Stomach (tissue), 9 donors: ENCODE results near the gene MED22. TPM values are rescaled to one million over a fixed set of nuclear protein-coding genes. Genes with fewer than 3 reads are reported as not detected.

Experiments used
- DNase-seq, 2 donors: peaks; one replicate each; pipeline versions ENCODE4 v3.0.0 to v3.0.0-alpha.2; 2013 to 2019
- H3K27ac ChIP-seq, 5 donors: fragments of 200-600 bp in 4 of 5; sonication (generic) in 4 of 5; one replicate each; pipeline ENCODE4 v1.5.1; 2013 to 2019; ENCODE audit warnings: mild to moderate bottlenecking in 1 of 5, moderate library complexity in 1 of 5
- H3K27me3 ChIP-seq, 3 donors: fragments of 200-600 bp; sonication (generic); one replicate each; pipeline ENCODE4 v1.5.1; 2017 to 2019; ENCODE audit warnings: mixed run types in 1 of 3
- H3K36me3 ChIP-seq, 4 donors: fragments of 200-600 bp; sonication (generic); 1 replicate in 3 of 4; 2 replicates in 1 of 4; pipeline ENCODE4 v1.5.1; 2016 to 2019
- H3K4me1 ChIP-seq, 4 donors: fragments of 200-600 bp; sonication (generic); one replicate each; pipeline ENCODE4 v1.5.1; 2016 to 2019
- H3K4me3 ChIP-seq, 4 donors: fragments of 200-600 bp; sonication (generic) in 3 of 4; one replicate each; pipeline ENCODE4 v1.5.1; 2016 to 2019; ENCODE audit warnings: mild to moderate bottlenecking in 1 of 4
- H3K9me3 ChIP-seq, 4 donors: fragments of 200-600 bp; sonication (generic); one replicate each; pipeline ENCODE4 v1.5.1; 2016 to 2019
- CTCF ChIP-seq, 7 experiments: fragments of 450-650 bp in 4 of 7; fragments of 200-600 bp in 3 of 7; sonication (generic) in 3 of 7; IDR thresholded peaks; one replicate each; pipeline ENCODE4 v1.5.1; 2016 to 2019; ENCODE audit warnings: antibody characterized with exemption in 7 of 7, control low read depth in 2 of 7, mild to moderate bottlenecking in 1 of 7
- EP300 ChIP-seq: sonication (generic); formaldehyde crosslinking; IDR thresholded peaks from one replicate; pipeline ENCODE4 v1.6.1; 2017; ENCODE audit warnings: antibody characterized with exemption
- POLR2A ChIP-seq, 4 donors: fragments of 450-650 bp; IDR thresholded peaks; one replicate each; pipeline ENCODE4 v1.6.1; 2016; ENCODE audit warnings: antibody characterized with exemption in 4 of 4, control low read depth in 2 of 4, mild to moderate bottlenecking in 1 of 4, moderate library complexity in 1 of 4
- POLR2AphosphoS5 ChIP-seq, 3 donors: sonication (generic); formaldehyde crosslinking; IDR thresholded peaks; one replicate each; pipeline ENCODE4 v1.6.1; 2016; ENCODE audit warnings: antibody characterized with exemption in 3 of 3
- WGBS, 5 donors: extraction: QIAGEN DNeasy Blood & Tissue Kit in 3 of 5; methylation state at CpG; one replicate each; pipeline versions ENCODE4 v1.1.5 to v1.1.7; 2013 to 2018; 5-methylcytosine and 5-hydroxymethylcytosine counted together
- intact Hi-C: fragments of 100-400 bp; cut with DNase I; formaldehyde crosslinking; loops from one replicate; pipeline ENCODE4 v1.15.1; 2023; ENCODE audit warnings: low total_unique reads
- polyA plus RNA-seq, 3 donors: library from polyadenylated mRNA; stranded (reverse); fragments of 200-250 nt; gene quantifications; one replicate each; pipeline ENCODE4 v1.2.3, GENCODE V29; 2013
- total RNA-seq, 5 donors: library from RNA; depleted of rRNA; stranded (reverse); fragments of >200 nt; gene quantifications; one replicate each; pipeline versions ENCODE4 v1.1.0 to v1.2.3, GENCODE V29; 2014 to 2016
- donor health status: healthy with polysubstance abuse.
- donor health status: Bipolar disorder and iron deficiency.
- donor health status: healthy.

MED22 gene
- total and polyA plus RNA-seq, 8 donors = 4.7 to 27.7 (median 20.0) TPM

GRCh38 chr9:133389562-133389961, 41.6 kb upstream of the MED22 start:
- 85 to 93% (median 89%) methylated on average over 6 to 13 of the region's 13 CpGs for WGBS, 5 donors
- DNase-seq = no peak
- intact Hi-C loops = no loop called here
- TF ChIP-seq EP300 (no peak), CTCF (IDR thresholded peaks at IDR 0.05) (no peak), POLR2AphosphoS5 (IDR thresholded peaks at IDR 0.05) (no peak), POLR2A (IDR thresholded peaks at IDR 0.05) (no peak)
- Histone ChIP-seq H3K27ac (no peak overlapping the region), H3K4me1 (peaks cover 7 to 12% (median 9%) of the 10 kb centered on the region in 4 donors), H3K4me3 (no peak overlapping the region), H3K36me3 (no peaks in the 10 kb centered on the region), H3K9me3 (no peaks in the 10 kb centered on the region), H3K27me3 (peaks cover 0 to 46% (median 8%) of the 10 kb centered on the region in 3 donors)

GRCh38 chr9:133389025-133389557, 41.2 kb upstream of the MED22 start:
- no peak overlapping the region for H3K27ac ChIP-seq
- H3K36me3 ChIP-seq = no peaks in the 10 kb centered on the region
- H3K4me1 ChIP-seq = peaks cover 7 to 15% (median 11%) of the 10 kb centered on the region in 4 donors
- no peaks in the 10 kb centered on the region for H3K9me3 ChIP-seq
- H3K4me3 ChIP-seq = no peak overlapping the region
- intact Hi-C loops = no loop called here
- no peak for DNase-seq
- TF ChIP-seq CTCF (IDR thresholded peaks at IDR 0.05) = no peak
- TF ChIP-seq POLR2A (IDR thresholded peaks at IDR 0.05) = no peak
- TF ChIP-seq EP300 = no peak
- TF ChIP-seq POLR2AphosphoS5 (IDR thresholded peaks at IDR 0.05) = no peak
- 89 to 97% (median 95%) methylated on average over 9 to 12 of the region's 12 CpGs for WGBS, 5 donors
- H3K27me3 ChIP-seq = peaks cover 0 to 41% (median 3%) of the 10 kb centered on the region in 3 donors

- WGBS, 5 donors = 30 to 57% (median 52%) methylated on average over 9 of the region's 9 CpGs
- Histone ChIP-seq H3K9me3 (no peaks in the 10 kb centered on the region), H3K4me1 (peaks cover 7 to 16% (median 11%) of the 10 kb centered on the region in 4 donors), H3K27me3 (peaks cover 0 to 27% (median 0%) of the 10 kb centered on the region in 3 donors), H3K4me3 (no peak overlapping the region), H3K36me3 (no peaks in the 10 kb centered on the region), H3K27ac (no peak overlapping the region)
- TF ChIP-seq CTCF (IDR thresholded peaks at IDR 0.05) (no peak), EP300 (no peak), POLR2AphosphoS5 (IDR thresholded peaks at IDR 0.05) (no peak), POLR2A (IDR thresholded peaks at IDR 0.05) (no peak)
- intact Hi-C loops = no loop called here
- DNase-seq = peak in 1 of 2 donors; percentile 37
Observed at GRCh38 chr9:133387680-133388079, 39.7 kb upstream of the MED22 start.

GRCh38 chr9:133386338-133386737, 38.4 kb upstream of the MED22 start:
- H3K27ac ChIP-seq = no peak overlapping the region
- no peaks in the 10 kb centered on the region for H3K36me3 ChIP-seq
- WGBS, 5 donors = 78 to 91% (median 86%) methylated on average over 10 to 13 of the region's 13 CpGs
- H3K4me1 ChIP-seq = peaks cover 7 to 16% (median 11%) of the 10 kb centered on the region in 4 donors
- H3K9me3 ChIP-seq = no peaks in the 10 kb centered on the region
- intact Hi-C loops = no loop called here
- no peak for DNase-seq
- TF ChIP-seq EP300 (no peak), POLR2AphosphoS5 (IDR thresholded peaks at IDR 0.05) (no peak)
- H3K4me3 ChIP-seq = no peak overlapping the region
- H3K27me3 ChIP-seq = peaks cover 0 to 17% (median 0%) of the 10 kb centered on the region in 3 donors

GRCh38 chr9:133385452-133385851, 37.5 kb upstream of the MED22 start:
- no peaks in the 10 kb centered on the region for H3K36me3 ChIP-seq

More at GRCh38 chr9:133385452-133385851, 37.5 kb upstream of the MED22 start:
- H3K27ac ChIP-seq = peak overlapping the region in 3 of 5 donors; percentile 22 to 46 (median 44)
- peaks cover 7 to 16% (median 11%) of the 10 kb centered on the region in 4 donors for H3K4me1 ChIP-seq
- intact Hi-C loops = no loop called here
- TF ChIP-seq EP300 (no peak), POLR2A (IDR thresholded peaks at IDR 0.05) (no peak), POLR2AphosphoS5 (IDR thresholded peaks at IDR 0.05) (no peak)
- 52 to 76% (median 69%) methylated on average over 6 to 14 of the region's 14 CpGs for WGBS, 5 donors
- peaks cover 0 to 11% (median 0%) of the 10 kb centered on the region in 3 donors for H3K27me3 ChIP-seq
- H3K4me3 ChIP-seq = no peak overlapping the region
- no peak for DNase-seq
- H3K9me3 ChIP-seq = no peaks in the 10 kb centered on the region
